Measurements from ENCODE around the gene VWA8.

DNA sequence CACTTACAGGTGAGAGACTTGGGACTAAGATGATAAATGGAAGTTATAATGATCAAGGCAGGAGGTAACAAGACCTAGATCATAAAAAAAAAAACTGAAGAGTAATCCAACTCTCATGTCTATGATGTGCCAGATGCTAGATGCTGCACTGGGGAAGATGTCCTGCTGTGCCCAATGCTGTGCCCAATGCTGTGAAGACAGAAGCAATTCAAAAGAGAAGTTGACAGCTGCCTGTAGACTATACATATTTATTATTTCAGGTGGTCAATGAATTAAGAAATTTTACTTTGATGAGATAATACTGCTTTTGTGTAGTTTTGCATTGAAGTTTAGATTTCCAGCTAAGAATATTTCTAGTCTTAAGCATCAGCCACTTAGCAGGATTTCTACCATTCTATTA, 21.5 kb downstream of the VWA8 start:
- TF ChIP-seq SIN3A (IDR thresholded peaks at IDR 0.05; ENCODE audit: borderline replicate concordance, low read depth, low read length) (no peak), POLR2AphosphoS5 (IDR thresholded peaks at IDR 0.05; ENCODE audit: low read depth, low read length) (no peak)
- TF ChIP-seq, protein P1, sequence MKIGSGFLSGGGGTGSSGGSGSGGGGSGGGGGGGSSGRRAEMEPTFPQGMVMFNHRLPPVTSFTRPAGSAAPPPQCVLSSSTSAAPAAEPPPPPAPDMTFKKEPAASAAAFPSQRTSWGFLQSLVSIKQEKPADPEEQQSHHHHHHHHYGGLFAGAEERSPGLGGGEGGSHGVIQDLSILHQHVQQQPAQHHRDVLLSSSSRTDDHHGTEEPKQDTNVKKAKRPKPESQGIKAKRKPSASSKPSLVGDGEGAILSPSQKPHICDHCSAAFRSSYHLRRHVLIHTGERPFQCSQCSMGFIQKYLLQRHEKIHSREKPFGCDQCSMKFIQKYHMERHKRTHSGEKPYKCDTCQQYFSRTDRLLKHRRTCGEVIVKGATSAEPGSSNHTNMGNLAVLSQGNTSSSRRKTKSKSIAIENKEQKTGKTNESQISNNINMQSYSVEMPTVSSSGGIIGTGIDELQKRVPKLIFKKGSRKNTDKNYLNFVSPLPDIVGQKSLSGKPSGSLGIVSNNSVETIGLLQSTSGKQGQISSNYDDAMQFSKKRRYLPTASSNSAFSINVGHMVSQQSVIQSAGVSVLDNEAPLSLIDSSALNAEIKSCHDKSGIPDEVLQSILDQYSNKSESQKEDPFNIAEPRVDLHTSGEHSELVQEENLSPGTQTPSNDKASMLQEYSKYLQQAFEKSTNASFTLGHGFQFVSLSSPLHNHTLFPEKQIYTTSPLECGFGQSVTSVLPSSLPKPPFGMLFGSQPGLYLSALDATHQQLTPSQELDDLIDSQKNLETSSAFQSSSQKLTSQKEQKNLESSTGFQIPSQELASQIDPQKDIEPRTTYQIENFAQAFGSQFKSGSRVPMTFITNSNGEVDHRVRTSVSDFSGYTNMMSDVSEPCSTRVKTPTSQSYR (CRISPR knock-in tag; IDR thresholded peaks at IDR 0.05; ENCODE audit: borderline replicate concordance): no peak
